Measurements from ENCODE around the gene PPP1R9A.

PPP1R9A gene

DNA sequence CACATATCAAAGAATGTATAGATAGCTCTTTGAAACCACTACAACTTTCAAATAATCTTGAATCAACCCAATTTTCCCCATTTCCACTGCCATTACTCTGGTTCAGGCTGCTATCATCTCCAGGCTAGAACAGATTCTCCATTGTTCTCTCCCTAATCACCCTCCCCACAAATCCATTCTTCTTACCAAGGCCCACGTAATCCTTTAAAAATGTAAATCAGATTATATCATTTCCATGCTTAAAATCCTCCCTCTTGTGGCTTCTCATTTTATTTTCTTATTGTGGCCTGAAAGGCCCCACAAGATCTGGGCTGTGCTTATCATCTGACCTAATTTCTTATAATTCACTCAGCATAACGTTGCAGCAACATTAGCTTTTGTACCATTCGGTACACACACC is 420.0 kb downstream of the PPP1R9A start:
- no peak for DNase-seq

- DNase-seq: peak; percentile 15
Observed at GRCh38 chr7:95330204-95330960, 423.0 kb downstream of the PPP1R9A start.

GRCh38 chr7:95330961-95331337 is 423.6 kb downstream of the PPP1R9A start:
- DNase-seq: no peak

- DNase-seq: no peak
Observed at GRCh38 chr7:95334447-95334846, 427.1 kb downstream of the PPP1R9A start.

- DNase-seq: no peak
Observed at GRCh38 chr7:95335093-95335492, 427.7 kb downstream of the PPP1R9A start.

GRCh38 chr7:95338832-95339231 is 431.4 kb downstream of the PPP1R9A start:
- no peak for DNase-seq

DNA sequence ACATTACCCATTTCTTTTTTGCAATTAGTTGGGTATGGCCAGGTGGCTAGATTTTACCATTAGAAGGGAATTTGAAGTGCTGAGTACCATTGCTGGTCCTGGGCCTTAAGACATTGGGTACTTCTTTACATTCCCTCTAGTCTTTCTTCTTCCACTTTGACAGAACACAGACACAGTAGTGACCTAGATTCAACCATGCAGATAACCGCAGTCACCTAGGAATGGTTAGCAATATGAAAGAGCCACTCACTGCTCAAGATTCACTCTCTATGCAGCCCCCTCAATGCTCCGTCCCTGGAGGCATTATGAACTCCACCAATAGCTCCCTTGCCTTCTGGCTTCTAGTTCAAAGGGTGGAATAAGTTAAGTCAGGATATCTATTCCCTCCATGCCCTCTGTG is 433.1 kb downstream of the PPP1R9A start:
- no peak for DNase-seq

GRCh38 chr7:95342029-95342428 is 434.6 kb downstream of the PPP1R9A start:
- no peak for DNase-seq

- no peak for DNase-seq
Observed at GRCh38 chr7:95342642-95343307, 435.4 kb downstream of the PPP1R9A start.

Data from eye (tissue), 1 donor.